GM23338 (cell line): ENCODE data around the gene NPEPPS.

ENCODE experiments used
- CTCF ChIP-seq, 2 experiments: fragments of 200-600 bp in 1 of 2; sonication (generic) in 1 of 2; conservative IDR thresholded peaks; 2 replicates each; pipeline versions ENCODE4 v1.5.1 to v1.6.1; 2016 to 2017; ENCODE audit warnings: antibody characterized with exemption in 2 of 2, low read depth in 2 of 2, mild to moderate bottlenecking in 2 of 2, moderate library complexity in 1 of 2
- EZH2 ChIP-seq: fragments of 200-600 bp; sonication (generic); IDR thresholded peaks from one replicate; pipeline ENCODE4 v1.8.0; 2017; ENCODE audit warnings: antibody characterized with exemption, mild to moderate bottlenecking, low read depth; ENCODE audit not compliant: unreplicated experiment
- POLR2AphosphoS5 ChIP-seq: IDR thresholded peaks from 2 replicates; pipeline ENCODE4 v1.6.1; 2016; ENCODE audit warnings: antibody characterized with exemption, low read depth
- REST ChIP-seq: IDR thresholded peaks from one replicate; pipeline ENCODE4 v1.6.1; 2018; ENCODE audit warnings: antibody characterized with exemption; ENCODE audit not compliant: unreplicated experiment
- TF ChIP-seq, protein P1 (sequence below): IDR thresholded peaks from 2 replicates; pipeline ENCODE4 v1.6.1; 2016; ENCODE audit warnings: antibody characterized with exemption
- TF ChIP-seq, protein P2 (sequence below): fragments of 250-450 bp; sonication (Bioruptor Pico); IDR thresholded peaks from 2 replicates; pipeline ENCODE4 v1.5.0; 2020; ENCODE audit warnings: mild to moderate bottlenecking, moderate library complexity

GRCh38 chr17:47644324-47644723 is 113.4 kb downstream of the NPEPPS start:
- TF ChIP-seq CTCF (conservative IDR thresholded peaks at IDR 0.05; ENCODE audit: low read depth in 2 of 2) (no peak), REST (no peak), EZH2 (no peak), POLR2AphosphoS5 (no peak)
- TF ChIP-seq, protein P1, sequence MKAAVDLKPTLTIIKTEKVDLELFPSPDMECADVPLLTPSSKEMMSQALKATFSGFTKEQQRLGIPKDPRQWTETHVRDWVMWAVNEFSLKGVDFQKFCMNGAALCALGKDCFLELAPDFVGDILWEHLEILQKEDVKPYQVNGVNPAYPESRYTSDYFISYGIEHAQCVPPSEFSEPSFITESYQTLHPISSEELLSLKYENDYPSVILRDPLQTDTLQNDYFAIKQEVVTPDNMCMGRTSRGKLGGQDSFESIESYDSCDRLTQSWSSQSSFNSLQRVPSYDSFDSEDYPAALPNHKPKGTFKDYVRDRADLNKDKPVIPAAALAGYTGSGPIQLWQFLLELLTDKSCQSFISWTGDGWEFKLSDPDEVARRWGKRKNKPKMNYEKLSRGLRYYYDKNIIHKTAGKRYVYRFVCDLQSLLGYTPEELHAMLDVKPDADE, result no peak
- TF ChIP-seq, protein P2, sequence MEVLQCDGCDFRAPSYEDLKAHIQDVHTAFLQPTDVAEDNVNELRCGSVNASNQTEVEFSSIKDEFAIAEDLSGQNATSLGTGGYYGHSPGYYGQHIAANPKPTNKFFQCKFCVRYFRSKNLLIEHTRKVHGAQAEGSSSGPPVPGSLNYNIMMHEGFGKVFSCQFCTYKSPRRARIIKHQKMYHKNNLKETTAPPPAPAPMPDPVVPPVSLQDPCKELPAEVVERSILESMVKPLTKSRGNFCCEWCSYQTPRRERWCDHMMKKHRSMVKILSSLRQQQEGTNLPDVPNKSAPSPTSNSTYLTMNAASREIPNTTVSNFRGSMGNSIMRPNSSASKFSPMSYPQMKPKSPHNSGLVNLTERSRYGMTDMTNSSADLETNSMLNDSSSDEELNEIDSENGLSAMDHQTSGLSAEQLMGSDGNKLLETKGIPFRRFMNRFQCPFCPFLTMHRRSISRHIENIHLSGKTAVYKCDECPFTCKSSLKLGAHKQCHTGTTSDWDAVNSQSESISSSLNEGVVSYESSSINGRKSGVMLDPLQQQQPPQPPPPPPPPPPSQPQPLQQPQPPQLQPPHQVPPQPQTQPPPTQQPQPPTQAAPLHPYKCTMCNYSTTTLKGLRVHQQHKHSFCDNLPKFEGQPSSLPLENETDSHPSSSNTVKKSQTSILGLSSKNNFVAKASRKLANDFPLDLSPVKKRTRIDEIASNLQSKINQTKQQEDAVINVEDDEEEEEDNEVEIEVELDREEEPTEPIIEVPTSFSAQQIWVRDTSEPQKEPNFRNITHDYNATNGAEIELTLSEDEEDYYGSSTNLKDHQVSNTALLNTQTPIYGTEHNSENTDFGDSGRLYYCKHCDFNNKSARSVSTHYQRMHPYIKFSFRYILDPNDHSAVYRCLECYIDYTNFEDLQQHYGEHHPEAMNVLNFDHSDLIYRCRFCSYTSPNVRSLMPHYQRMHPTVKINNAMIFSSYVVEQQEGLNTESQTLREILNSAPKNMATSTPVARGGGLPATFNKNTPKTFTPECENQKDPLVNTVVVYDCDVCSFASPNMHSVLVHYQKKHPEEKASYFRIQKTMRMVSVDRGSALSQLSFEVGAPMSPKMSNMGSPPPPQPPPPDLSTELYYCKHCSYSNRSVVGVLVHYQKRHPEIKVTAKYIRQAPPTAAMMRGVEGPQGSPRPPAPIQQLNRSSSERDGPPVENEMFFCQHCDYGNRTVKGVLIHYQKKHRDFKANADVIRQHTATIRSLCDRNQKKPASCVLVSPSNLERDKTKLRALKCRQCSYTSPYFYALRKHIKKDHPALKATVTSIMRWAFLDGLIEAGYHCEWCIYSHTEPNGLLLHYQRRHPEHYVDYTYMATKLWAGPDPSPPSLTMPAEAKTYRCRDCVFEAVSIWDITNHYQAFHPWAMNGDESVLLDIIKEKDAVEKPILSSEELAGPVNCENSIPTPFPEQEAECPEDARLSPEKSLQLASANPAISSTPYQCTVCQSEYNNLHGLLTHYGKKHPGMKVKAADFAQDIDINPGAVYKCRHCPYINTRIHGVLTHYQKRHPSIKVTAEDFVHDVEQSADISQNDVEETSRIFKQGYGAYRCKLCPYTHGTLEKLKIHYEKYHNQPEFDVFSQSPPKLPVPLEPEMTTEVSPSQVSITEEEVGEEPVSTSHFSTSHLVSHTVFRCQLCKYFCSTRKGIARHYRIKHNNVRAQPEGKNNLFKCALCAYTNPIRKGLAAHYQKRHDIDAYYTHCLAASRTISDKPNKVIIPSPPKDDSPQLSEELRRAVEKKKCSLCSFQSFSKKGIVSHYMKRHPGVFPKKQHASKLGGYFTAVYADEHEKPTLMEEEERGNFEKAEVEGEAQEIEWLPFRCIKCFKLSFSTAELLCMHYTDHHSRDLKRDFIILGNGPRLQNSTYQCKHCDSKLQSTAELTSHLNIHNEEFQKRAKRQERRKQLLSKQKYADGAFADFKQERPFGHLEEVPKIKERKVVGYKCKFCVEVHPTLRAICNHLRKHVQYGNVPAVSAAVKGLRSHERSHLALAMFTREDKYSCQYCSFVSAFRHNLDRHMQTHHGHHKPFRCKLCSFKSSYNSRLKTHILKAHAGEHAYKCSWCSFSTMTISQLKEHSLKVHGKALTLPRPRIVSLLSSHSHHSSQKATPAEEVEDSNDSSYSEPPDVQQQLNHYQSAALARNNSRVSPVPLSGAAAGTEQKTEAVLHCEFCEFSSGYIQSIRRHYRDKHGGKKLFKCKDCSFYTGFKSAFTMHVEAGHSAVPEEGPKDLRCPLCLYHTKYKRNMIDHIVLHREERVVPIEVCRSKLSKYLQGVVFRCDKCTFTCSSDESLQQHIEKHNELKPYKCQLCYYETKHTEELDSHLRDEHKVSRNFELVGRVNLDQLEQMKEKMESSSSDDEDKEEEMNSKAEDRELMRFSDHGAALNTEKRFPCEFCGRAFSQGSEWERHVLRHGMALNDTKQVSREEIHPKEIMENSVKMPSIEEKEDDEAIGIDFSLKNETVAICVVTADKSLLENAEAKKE (CRISPR knock-in tag), result no peak
